ENCODE measurements around the gene SLC16A10.
"Not testable (repeated sequence)": the region's sequence is repeated elsewhere in the genome, so short reads cannot be mapped to it uniquely, and the experiment has no call there.

Gene SLC16A10

GRCh38 chr6:111087871-111088667 is 766 bp downstream of the SLC16A10 start:
- DNase-seq = no peak

- no peak for DNase-seq
Measured at GRCh38 chr6:111088668-111089003, 1.3 kb downstream of the SLC16A10 start.

GRCh38 chr6:111090766-111091165 is 3.5 kb downstream of the SLC16A10 start:
- DNase-seq = no peak

DNA sequence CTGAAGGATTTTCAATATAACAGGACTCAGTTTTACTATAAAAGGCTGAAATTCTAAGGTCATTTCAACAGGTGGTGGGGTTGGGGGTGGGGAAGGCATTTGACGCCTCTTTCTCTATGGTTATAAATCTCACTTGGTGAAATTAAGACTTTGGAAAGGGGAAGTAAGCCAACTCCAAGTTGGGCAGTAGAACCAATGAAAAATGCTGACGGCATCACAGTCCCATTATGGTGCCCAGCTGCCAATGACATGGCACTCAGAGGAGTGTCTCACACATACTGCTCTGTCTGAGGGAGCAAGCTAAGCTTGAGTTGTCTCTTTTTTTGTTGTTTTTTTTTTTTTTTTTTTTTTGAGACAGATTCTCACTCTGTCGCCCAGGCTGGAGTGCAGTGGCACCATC is 4.7 kb downstream of the SLC16A10 start:
- no peak for DNase-seq

DNA sequence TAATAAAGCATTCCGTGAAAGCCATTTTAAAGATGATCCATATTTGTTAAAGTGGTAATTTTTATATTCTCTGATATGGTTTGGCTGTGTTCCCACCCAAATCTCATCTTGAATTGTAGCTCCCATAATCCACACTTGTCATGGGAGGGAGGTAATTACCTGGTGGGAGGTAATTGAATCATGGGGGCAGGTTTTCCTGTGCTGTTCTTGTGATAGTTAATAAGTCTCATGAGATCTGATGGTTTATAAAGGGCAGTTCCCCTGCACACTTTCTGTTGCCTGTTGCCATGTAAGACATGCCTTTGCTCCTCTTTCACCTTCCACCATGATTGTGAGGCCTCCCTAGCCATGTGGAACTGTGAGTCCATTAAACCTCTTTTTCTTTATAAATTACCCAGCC is 8.2 kb downstream of the SLC16A10 start:
- not testable (repeated sequence) for DNase-seq

GRCh38 chr6:111096246-111096645 is 8.9 kb downstream of the SLC16A10 start:
- DNase-seq = peak; percentile 66 to 89

DNA sequence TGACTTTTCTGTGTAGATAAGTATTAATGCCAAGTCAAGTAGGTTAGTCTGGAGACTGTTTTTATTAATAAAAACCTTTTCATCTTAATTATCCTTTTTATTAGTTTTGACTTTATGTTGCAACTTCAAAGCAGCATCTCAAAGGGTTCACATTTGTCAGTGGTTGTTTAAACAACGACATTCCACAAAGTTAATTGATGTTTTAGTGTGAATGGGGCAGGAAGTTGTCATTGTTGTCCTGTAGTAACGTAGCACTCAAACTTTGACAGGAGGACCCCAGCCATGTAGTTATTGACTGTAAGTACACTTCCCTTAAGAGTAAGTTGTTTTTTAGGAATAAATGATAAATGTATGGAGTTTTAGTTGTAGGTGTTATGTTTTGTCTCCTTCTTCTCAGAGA is 11.3 kb downstream of the SLC16A10 start:
- no peak for DNase-seq

GRCh38 chr6:111101987-111102386 is 14.7 kb downstream of the SLC16A10 start:
- no peak for DNase-seq

DNA sequence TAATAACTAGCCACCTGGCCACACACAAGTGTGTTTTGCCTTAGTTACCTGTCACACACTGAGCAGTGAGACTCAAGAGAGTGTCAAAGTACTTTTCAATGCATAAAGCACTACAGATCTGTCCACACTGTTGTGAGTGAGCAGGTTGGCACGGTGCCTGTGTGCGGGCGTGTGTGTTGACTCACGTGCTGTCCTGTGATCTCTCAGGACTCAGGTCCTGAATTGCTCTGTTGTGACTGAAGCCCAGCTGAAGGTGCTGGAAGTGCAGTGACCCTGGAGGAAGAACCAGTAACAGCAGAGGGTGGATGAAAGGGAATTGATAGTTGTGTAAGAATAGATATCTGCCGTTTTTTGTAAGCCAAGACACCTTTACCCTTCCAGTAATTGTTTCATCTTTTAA is 18.3 kb downstream of the SLC16A10 start:
- DNase-seq = peak in 1 of 2 experiments; percentile 37

DNA sequence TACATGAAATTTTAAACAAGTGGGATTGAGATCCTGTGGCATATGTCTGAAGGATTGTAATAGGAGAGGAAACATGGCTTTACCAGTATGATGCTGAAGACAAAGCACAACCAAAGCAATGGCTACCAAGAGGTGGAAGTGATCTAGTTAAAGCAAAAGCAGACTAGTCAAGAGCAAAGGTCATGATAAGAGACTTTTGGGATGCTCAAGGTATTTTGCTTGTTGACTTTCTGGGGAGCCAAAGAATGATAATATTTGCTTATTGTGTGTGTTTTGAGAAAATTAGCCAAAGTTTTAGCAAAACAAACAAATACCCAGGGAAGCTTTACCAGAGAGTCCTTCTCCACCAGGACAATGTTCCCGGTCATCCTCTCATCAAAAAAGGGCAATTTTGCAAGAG is 20.3 kb downstream of the SLC16A10 start:
- DNase-seq = no peak

DNA sequence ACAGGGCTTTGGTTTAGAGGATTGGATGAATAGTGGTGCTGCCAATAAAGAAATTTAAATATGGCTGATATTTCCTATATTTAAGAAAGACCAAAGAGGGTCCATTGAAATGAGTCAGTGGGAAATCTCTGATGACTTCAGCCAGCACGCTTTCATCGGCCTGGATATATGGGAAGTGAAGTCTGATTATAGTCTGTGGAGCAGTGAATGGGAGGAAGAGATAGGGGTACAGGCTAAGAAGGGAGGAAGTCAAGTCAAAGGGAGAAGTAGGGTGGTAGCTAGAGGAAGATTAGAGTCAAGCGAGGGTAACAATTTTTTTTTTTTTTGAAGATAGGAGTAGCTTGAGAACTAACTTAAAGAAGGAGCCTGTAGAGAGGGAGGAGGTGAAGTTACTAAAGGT is 22.7 kb downstream of the SLC16A10 start:
- DNase-seq = no peak

- no peak for DNase-seq
Measured at GRCh38 chr6:111113336-111114086, 26.2 kb downstream of the SLC16A10 start.

DNA sequence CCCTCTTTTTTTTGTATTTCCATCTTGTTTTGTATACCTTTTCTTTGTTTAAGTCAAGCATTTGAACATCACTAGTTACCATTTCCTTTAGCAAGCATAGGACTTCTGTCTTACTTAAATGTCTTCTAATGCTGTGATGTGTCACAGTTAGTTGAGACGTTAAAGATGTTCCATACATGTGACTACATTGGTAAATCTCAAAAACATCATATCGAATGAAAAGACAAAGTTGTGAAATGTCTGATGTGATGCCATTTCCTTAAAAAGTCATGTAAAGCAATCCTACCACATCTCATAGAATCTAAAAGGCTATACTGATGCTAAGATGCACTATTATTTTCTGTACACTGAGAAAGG is 26.8 kb downstream of the SLC16A10 start:
- no peak for DNase-seq

DNA sequence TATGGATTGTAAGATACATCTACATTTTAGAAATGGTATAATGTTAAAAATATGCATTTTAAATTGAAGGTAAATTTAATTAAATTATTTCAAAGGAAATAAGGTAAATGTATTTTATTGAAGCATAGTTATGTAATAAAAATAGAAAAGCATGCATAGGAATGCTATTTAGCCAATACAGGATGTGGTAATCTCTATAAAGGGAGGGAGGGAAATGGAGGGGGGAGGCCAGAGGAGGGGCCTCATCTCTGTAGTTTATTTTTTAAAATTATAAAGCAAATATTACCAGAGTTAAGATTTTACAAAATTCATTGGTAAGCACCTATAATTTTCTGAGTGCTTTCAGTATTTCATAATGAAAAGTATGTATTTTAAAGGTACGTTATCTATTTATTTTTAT is 27.2 kb downstream of the SLC16A10 start:
- no peak for DNase-seq

- DNase-seq = no peak
Measured at GRCh38 chr6:111118826-111119225, 31.5 kb downstream of the SLC16A10 start.

DNA sequence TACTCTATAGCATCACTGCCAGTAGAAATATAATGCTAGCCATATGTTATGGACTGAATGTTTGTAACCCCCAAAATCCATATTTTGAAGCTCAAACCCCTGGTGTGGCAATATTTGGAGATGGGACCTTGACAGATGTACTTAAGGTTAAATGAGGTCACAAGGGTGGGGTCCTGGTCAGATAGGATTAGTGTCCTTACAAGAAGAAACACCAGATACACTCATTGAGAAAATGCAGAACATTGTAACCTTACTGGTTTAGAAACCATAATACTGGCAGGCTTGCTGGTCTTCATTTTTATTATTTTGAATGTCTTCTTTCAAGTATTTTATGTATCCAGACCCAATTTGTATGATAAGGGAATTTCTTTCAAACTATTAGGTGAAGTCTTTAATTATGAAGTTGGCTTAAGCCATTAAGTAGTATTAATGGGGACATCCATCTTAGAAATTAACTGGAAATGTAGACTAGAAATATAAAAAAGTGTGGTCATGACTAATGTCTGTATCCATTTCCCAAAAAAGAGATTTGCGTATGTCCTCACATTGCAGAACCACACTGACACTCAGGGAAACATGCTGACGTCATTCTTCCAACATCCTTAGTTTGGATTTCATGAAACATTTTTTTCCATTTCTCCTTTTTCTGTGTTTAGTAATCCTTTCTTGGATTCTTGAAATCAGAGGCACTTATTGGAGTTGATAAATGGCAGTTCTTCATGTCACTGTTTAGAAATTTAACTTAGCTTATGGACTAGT is 32.4 kb downstream of the SLC16A10 start:
- DNase-seq = no peak

DNA sequence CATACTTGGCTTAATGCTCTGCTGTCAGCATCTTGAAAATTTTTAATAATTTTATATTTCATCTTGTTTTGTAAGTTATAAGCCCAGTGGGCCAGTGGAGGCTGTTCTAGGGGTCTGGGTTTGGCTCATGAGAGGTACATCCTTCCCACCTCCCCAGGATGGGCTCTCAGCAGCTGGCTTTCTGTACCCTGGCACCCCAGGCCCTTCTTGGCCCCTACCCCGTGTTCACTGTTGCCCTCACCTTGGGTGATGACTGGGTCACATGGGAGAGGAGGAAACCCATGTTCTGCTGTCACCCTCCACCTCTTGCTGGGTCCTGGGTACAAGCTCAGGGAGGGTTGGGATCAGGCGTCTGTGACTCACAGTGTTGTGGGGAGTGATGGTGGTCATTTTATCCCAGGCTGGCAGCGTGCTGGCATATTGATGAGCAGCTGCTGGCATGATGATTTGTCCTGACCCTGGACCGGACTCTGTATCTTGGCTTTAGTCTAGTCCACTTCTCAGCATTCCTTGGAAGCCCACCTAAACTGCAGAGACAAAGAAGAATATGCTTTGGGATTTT is 34.6 kb downstream of the SLC16A10 start:
- DNase-seq = no peak

DNA sequence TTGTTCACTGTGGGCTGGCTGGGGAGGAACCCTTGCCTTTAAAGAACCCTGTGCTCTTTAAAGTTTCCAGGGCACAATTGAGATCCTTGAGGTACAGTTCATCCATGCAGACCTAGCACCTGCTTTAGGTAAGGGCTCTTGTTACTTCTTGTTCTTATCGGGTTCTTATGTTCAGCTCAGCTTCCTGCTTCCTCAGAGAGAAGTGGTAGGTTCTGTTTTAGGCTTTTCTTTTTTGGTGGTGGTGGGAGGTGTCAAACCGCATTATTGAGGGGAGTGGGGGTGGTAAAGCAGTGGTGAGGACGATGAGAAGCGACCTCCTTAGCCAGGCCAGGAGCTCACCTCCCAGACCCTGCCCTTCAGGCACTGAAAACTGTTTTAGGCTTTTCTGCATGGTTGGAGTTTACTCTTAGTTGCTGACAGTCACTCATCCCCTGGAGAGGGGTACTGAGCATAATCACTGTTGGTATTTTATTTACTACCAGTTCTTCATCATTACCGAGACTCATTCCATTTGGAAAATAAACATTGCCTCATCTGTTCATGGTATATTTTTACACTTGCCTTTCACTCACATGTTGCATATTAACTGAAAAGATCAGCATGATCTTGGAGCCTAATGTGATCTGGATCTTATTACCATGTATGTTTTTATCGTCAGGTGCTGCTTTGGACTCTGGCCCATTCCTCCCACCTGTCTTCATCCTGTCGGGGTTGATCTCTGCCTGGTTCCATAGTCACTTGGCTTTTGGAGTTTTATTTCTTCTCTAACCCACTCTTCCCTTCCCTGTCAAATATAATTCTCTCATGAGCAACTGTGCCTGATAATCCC is 35.4 kb downstream of the SLC16A10 start:
- peak in 1 of 2 experiments; percentile 1 for DNase-seq

- no peak for DNase-seq
Measured at GRCh38 chr6:111124406-111124805, 37.1 kb downstream of the SLC16A10 start.

GRCh38 chr6:111129013-111129412 is 41.7 kb downstream of the SLC16A10 start:
- no peak for DNase-seq

- not testable (repeated sequence) for DNase-seq
Measured at GRCh38 chr6:111131018-111131417, 43.7 kb downstream of the SLC16A10 start.

DNA sequence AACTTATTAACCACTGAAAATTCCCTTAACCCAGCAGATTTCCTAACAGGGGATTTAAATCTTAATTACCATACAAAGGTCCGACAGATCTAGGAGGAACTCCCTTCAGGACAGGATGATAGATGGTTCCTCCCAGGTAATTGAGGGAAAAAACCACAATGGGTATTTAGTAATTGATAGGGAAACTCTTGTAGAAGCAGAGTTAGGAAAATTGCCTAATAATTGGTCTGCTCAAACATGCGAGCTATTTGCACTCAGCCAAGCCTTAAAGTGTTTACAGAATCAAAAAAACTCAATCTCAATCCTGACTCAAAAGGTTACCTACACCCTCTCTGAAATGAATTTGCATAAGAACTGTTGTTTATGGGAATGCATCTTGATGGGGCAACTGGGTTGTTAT is 45.4 kb downstream of the SLC16A10 start:
- not testable (repeated sequence) for DNase-seq
